ENCODE results near the gene CRELD2.

CRELD2 gene

DNA sequence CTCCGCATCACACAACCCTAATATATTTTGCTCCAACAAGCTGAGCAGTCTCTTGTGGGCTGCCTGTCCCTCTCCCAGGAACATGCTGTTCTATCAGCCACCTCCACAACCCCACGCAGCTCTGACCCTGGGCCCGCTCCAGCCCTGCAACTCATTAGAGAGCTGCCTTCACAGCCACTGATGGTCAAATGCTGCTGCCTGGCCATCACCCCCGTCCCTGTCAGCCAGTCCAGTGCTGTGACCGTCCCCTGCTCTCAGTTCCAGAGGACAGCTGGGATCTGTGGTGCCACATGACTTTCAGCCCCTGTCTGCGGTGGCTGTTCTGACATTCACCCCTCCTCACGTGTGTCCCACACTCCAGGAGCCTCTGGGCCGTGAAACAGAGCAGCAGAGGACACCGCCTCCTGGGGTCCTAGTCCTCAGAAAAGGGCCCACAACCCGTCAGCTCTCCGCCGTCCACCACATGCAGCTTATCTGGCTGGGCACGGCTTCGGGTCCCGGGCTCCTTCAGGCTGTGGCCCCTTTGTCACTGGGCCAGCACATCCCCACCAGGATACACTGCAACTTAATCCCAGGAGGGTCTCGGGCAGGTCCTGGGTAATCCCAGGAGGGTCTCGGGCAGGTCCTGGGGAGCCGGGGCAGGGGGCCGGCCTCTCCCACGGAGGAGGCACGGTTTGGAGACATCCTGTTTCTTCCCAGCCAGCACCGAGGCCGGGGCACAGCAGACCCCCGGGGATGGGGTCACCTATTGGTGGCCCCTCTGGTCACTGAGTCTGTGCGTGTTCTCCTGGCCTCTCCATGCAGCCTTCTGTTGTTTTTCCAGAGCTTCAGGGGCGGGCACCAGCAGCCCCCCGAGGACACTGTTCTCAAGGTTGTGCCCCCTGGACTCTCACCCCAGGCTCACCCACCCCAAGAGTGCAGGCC is 15.1 kb downstream of the CRELD2 start:
- DNase-seq, result no peak

DNA sequence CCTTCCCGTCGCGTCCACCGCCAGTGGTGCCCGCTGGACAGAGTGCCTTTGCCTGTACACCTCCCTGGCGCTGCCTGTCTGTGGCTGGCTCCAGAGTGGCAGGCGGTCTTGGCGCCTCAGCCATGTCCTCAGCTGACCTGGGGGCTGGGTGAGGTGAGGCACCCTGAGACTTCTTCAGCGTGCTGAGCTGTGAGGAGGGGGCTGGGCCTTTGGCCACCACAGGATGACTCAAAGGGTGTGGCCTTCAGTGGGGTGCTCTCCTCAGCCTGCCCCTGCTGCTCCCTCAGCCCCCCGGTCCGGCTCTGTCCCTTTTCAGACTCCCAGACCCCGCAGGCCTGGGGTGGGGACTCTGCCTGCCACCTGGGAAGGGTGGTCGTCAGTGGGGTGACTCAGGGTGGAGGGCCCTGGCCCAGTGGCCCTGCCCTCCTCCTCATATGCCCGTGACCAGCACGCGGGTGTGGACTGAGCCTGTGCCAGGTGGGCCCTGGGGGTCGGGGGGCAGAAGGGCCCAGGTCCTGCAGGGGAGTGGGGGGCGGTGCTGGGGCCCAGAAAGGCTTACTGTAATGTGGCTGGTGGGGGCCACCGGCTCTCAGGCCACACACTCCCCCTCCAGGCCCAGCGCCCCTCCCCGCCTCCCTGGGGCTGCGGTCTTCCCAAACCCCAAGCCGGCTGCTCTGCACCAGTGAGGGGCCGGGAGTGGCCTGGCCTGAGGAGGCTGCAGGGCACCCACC is 15.9 kb downstream of the CRELD2 start:
- DNase-seq, result peak; percentile 34 to 35

DNA sequence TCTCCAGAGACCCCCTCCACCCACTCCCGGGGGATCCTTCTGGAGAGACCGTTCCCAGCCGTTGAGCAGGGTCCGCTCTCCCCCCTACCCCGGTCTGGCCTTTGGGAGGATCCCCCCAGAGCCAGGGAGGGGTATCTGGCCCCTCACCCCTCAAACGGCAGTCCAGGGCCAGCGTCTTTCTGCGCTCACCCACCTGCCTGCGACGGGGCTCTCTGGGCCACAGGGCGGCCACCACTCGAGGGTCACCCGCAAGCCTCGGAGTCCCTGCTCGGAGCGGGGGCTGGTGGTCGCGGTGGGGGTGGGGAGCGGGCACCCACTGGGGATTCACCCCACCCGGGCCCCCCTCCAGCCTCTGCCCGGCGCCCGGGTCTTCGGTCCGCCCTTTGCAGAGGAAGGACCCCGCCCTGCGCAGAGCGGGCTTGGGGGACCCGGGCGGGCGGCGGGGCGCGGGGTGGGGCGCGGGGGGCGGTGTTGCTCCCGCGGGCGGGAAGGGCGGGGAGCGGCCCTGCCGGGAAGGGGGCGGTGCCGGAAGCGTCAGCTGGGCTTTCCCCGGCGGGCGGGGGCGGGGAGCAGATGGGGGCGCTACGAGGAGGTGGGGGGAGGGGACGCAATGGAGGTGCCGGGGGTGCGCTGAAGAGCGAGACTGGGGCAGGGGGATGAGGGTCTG is 16.6 kb downstream of the CRELD2 start:
- peak; percentile 38 to 40 for DNase-seq

DNA sequence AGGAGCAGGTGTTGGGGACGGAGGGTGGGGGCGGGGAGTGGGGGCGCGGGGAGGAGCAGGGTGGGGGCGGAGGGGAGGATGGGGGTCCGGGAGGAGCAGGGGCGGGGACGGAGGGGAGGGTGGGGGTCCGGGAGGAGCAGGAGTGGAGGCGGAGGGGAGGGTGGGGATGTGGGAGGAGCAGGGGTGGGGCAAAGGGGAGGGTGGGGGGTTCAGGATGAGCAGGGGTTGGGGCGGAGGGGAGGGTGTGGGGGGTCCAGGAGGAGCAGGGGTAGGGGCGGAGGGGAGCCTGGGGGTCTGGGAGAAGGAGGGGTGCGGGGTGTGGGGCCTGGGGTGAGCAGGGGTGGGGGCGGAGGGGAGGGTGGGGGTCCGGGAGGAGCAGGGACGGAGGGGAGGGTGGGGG is 17.1 kb downstream of the CRELD2 start:
- DNase-seq, result no peak

DNA sequence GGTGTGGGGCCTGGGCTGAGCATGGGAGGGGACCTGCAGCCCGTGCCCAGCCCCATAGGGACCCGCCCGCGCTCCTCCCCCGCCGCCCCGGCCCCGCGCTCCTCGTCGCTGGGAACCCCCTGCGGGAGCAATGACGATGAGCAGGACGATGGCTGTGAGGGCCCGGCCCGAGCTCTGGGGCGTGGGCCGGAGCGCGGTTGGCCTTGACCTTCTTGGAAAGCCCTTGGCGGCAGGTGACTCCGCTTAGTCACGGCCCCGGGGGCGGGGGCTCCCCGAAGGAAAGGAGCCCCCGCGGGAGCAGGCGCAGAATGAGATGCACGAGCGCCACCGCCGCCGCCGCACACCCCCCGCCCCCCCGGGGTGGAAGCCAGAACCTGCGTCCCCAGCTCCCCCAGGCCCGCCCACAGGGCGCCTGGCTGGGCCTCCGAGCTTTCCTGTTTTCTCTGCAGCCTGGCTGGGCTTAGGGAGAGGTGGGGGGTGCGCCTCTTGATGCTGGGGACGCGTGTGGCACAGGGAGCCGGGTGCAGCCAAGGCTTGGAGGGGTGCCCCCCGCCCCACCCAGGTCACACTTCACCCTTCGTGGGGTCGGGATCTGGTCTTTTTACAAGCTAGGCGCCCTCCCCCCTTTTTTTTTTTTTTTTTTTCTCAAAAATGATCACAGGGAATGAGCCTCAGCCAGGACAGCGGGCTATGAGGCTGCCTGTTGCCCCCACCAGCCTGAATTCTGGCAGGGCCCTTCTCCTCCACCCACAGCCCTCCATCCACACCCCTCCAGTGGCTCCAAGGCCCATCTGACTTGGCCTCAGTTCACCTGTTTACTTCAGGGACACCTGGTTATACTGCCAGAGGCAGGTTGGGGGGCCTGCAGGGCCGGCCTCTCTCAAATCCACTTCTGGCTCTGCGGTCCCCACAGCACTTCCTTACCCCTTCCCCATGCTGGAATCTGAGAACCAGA is 17.9 kb downstream of the CRELD2 start:
- DNase-seq, result peak; percentile 89 to 96

DNA sequence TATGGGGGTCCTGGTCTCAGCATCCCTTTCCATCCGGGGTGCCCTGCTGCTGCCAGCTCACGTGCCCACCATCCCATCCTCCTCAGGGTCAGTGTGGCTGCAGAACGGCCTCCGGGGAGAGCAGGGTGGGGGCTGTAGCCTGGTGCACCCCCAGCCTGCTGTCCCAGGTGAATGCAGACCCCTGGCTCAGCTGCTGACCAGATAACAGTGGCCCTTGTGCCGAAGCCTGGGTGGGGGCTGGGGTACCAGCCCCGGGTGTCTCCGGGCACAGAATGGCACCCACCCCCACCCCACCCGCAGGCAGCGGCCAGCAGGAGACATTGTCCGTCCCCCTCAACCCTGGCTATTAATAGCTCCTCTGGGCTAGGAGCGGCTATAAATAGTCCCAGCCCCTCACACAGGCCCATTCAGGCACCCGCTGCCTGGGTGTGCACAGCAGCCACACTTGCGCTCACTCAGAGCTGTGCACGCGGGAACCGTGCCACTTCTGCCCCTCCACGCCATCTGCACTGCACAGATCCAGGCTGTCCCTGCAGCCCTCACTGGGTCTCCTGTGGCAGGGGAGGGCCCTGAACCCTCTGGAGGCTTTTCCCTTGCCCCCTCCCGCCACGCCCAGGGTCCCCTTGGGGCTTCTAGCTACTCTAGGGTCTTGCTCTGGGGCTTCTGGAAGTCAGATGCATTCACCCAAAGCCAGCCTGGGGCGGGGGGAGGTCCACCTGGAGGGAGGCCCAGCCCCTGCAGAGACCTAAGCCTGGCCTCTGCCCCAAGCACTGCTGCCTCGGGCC is 18.7 kb downstream of the CRELD2 start:
- DNase-seq, result no peak

DNA sequence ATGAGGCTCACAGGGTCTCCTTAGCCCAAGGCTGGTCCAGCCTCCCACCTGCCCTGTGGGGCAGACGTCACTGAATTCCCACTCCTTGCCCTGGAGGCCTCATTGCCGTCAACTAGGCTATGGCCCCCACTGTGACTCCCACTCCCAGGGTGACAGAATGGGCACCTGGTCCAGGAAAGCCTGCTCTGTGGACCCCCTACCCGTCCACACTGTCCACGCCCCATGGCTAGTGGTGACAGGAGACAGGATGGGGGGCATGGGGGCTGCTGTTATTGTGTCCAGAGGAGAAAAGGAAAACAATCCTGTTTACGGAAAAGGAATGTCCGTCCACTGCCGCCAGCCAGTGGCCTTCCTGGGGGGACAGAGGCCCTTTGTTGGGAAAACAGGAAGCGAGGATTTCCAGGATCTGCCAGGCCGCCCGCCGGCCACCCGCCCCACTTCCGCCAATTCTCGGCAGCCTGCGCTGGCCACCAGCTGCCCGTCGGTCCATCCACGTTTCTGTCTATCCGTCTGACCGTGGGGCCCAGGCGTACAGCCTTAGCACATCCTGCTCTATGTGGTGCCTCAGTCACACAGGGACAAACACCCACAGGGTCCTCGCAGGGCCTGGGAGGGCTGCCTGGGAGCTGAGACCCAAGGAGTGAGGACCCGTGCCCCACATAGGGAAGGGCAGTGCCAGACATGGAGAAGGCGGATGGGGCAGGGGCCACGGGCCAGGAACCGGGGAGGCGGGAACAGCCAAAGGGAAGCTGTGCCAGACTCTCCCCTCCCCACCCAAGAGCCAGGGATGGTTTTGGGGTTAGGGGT is 19.5 kb downstream of the CRELD2 start:
- no peak for DNase-seq

DNA sequence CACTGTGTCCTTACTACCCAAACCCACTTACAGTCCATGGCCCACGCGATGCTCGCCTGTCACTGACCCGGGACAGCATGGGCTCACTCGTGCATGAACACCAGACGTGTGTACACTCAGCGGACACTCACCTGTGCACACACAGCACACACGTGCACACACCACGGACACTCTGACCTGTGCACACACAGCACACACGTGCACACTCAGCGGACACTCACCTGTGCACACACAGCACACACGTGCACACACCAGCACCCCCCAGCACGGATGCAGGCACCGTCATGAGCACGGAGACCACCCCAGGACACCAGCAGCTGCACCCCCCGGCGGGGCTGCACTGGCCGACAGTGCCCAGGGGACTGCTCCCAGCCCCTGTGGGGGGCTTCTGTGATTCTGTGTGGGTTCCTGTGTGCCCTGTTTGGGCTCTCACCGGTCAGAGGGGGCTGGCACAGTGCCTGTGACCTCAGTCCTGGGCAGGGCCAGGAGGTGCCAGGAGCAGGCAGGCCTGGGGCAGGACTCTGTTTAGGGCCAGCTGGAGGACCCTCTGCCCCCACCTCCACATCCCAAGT is 20.2 kb downstream of the CRELD2 start:
- no peak for DNase-seq

DNA sequence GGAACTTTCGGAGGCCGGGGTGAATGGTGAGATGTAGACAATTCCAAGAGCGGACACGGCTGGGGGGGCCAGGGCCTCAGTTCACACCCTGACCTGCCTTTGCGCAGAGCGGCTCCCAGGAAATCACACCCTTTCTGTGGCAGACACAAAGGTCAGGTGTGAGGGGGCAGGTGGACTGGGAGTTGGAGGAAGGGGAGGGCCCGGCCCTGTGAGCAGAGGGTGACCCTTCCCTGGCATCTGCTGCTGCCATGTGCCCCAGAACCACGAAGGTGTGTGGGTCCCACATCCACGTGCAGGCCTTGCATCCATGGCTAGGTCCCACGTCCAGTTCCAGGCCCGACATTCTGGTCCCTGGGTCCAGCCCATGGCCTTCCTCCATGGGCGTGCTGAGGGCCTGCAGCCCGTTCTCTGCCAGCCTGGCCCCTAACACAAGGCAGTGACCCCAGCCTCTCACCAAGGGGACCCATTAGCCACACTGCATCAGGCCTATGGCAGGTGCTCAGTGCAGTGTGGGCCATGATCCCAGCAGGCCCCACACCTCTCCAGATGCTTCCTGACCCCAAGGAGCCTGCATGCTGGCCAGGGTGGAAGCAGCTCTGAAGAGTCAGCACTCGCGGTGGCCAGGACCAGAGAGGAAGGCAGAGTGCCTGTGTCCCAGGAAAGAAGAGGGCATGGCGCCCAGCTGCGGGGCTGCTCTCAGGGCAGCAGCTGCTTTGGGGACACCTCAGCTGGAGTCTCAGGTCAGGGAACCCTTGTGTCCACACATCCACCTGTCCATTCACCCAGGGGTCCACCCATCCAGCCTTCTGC is 23.3 kb downstream of the CRELD2 start:
- DNase-seq, result no peak

DNA sequence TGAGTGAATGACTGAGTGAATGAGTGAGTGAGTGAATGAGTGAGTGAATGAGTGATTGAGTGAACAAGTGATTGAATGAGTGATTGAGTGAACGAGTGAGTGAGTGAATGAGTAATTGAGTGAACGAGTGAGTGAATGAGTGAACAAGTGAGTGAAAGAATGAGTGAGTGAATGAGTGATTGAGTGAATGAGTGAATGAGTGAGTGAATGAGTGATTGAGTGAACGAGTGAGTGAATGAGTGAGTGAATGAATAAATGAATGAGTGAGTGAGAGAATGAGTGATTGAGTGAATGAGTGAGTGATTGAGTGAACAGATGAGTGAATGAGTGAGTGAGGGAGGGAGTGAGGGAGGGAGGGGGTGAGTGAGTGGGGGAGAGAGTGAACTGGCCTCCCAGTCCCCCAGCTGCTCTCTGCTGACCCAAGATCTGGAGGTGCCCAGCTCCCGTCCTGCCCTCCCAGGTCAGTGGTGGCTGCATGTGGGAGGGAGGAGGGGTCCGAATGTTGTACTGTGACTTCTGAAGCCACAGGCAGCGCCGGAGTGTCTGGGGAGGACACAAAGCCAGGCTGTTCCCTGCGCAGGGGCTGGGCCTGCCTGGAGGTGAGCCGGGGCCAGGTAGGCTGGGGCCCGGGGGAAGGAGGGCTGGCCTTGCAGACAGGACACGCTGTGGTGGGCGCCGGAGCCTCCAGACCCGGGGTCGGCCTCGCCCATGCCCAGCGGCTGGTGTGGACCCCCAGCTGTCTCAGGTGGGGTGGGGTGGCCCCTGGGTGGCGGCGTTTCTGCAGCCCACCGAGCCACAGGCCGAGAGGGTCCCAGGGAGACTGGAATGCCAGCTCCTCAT is 24.4 kb downstream of the CRELD2 start:
- no peak for DNase-seq

DNA sequence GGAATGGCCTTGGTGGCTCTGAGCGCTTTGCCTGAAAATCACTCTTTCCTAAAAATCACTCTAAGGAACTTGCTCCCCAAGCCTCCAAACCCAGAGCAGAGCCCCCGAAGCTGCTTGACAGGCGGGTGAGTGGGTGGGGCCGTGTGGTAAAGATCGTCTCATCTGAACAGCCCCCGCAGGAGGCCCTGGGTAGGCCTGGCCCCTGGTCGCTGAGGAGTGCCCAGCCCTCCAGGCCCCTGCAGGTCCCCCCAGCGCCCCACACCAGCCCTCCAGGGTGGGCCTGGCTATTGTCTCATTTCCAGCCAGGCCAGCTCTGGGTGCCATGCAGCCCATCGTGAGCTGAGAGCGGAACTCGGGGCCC is 25.0 kb downstream of the CRELD2 start:
- no peak for DNase-seq

DNA sequence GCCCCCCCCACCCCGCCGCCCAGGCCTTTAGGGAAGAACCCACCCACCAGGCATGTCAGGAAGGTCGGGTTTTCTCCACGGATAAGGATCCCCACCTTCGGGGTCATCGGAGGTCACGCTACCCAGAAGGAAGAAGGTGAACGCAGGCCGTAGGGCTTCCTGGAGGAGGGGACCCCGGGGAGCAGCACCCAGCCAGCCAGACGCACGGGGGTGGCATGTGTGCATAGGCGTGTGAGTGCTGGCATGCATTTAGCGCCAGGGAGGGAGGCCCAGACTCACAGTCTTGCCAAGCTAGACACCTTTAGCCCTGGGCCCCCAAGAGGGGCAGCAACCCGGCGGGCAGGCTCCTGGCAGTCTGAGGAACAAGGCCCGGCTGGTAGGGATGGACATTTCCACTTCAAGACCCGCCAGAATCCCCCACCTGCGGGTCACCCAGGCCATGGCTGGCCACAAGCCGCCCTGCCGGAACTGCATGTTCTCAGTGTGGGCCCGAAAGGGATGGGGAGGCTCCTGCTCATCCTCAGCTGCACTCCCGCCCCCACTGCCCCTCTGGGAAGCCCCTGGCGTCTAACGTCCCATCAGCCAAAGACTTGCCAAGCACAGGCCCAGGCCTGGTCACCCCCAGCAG is 25.5 kb downstream of the CRELD2 start:
- DNase-seq, result no peak

DNA sequence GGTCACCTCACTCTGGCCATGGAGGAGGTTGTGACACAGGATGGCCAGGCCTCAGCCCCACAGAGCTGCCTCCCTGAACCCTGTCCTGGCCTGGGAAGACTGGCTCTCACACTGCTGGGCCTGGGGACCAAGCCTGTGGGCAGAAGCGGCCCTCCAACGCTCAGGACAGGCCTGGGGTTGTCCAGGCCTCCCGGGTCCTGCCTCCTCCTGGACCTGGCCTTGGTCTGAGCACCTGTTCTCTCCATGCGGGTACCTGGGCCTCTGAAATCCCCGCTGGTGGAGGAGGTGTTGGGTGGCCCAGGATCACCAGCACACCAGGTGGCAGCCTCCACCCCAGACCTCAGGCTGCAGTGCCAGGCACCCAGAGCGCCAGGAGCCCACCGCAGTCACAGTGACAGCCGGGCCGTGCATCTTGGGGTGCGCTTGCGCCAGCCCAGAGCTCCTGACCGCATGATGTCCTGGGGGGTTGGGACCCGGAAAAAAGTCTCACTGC is 26.0 kb downstream of the CRELD2 start:
- DNase-seq, result no peak

DNA sequence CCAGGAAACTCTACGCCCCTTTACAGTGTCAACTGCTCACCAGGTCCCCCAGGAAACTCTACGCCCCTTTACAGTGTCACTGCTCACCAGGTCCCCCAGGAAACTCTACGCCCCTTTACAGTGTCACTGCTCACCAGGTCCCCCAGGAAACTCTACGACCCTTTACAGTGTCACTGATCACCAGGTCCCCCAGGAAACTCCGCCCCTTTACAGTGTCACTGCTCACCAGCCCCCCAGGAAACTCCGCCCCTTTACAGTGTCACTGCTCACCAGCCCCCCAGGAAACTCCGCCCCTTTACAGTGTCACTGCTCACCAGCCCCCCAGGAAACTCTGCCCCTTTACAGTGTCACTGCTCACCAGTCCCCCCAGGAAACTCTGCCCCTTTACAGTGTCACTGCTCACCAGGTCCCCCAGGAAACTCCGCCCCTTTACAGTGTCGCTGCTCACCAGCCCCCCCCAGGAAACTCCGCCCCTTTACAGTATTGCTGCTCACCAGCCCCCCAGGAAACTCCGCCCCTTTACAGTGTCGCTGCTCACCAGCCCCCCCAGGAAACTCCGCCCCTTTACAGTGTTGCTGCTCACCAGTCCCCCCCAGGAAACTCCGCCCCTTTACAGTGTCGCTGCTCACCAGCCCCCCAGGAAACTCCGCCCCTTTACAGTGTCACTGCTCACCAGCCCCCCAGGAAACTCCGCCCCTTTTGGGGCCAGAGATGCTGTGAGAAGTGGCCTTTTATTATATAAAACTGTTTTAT is 26.8 kb downstream of the CRELD2 start:
- DNase-seq, result peak in 1 of 2 donors; percentile 28

DNA sequence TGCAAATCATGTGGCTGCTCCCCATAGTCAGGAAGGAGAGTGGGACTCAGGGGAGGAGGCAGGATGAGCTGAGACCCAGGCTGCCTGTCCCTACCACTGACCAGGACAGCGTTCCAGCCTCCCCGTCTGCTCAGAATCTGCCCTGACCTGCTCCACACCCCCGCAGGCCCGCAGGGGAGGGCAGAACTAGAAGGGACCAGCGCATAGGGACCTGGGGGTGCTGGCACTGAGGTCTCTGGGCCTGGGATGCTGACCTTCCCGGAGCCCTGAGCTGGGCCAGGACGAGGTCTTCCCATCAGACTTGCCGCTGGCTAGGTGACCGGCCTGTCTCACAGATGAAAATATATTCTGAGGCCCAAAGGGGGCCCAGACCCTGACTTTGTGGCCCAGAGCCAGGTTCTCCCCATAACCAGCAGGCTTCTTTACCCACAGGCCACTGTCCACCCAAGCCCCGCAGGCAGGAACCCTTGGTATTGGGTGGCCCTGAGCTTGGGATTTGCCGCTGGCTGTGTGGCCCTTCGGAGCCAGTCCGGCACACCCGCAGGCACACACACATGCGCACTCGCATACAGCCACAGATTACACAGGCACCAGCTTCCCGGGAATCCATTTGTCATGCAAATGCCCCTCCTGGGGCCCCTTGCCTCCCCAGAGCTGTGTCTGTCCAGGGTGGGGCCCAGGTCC is 28.3 kb downstream of the CRELD2 start:
- DNase-seq, result no peak

DNA sequence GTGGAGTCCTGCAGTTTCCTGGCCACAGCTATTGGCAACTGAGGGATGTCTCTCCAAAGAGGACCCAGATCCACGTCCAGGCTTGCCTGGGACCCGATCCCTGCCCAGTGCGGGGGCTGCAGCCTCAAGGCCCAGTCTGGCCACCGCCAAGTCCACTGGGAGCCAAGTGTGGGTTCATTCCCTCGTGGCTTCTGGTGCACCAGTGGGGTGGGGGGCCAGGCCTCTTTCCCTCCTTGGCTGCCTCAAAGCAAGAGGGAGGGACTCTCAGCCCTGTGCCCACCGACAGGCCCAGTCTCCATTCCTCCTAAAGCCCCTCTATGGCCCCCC is 28.8 kb downstream of the CRELD2 start:
- DNase-seq, result no peak
